GM12864 (cell line): ENCODE data around the gene ZDHHC14.

ENCODE experiments used
- DNase-seq: peaks from one replicate; pipeline ENCODE4 v3.0.0-alpha.2; 2011; ENCODE audit warnings: low read depth
- H3K4me3 ChIP-seq: 2 replicates; pipeline ENCODE4 v1.5.1; 2011; ENCODE audit warnings: mild to moderate bottlenecking, low read depth, low read length, control low read depth
- TF ChIP-seq, protein P1 (sequence below): IDR thresholded peaks from 2 replicates; pipeline ENCODE4 v1.5.1; 2011; ENCODE audit warnings: low read depth, mild to moderate bottlenecking, moderate library complexity, low read length, control low read depth, inconsistent platforms; ENCODE audit errors: missing control alignments

Gene ZDHHC14

DNA sequence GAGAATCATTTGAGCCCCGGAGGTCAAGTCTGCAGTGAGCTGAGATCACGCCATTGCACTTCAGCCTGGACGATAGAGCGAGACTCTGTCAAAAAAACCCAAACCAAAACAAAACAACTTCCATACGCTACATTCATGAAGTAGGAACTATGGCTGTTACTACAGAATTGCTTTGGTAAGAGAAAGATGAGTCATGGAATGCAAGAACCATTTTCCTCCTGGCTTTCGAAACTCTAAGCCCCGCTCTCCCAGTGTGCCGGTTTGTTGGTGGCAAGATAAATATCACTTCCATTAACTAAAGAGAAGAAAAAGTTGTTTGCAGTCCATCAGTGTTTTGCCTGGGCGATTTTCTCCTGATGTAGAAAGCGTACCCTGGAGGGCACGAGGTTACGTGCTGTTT, 61.3 kb downstream of the ZDHHC14 start:
- TF ChIP-seq, protein P1, sequence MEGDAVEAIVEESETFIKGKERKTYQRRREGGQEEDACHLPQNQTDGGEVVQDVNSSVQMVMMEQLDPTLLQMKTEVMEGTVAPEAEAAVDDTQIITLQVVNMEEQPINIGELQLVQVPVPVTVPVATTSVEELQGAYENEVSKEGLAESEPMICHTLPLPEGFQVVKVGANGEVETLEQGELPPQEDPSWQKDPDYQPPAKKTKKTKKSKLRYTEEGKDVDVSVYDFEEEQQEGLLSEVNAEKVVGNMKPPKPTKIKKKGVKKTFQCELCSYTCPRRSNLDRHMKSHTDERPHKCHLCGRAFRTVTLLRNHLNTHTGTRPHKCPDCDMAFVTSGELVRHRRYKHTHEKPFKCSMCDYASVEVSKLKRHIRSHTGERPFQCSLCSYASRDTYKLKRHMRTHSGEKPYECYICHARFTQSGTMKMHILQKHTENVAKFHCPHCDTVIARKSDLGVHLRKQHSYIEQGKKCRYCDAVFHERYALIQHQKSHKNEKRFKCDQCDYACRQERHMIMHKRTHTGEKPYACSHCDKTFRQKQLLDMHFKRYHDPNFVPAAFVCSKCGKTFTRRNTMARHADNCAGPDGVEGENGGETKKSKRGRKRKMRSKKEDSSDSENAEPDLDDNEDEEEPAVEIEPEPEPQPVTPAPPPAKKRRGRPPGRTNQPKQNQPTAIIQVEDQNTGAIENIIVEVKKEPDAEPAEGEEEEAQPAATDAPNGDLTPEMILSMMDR, result no peak
- no peak for DNase-seq
- H3K4me3 ChIP-seq, result no peak overlapping the region

DNA sequence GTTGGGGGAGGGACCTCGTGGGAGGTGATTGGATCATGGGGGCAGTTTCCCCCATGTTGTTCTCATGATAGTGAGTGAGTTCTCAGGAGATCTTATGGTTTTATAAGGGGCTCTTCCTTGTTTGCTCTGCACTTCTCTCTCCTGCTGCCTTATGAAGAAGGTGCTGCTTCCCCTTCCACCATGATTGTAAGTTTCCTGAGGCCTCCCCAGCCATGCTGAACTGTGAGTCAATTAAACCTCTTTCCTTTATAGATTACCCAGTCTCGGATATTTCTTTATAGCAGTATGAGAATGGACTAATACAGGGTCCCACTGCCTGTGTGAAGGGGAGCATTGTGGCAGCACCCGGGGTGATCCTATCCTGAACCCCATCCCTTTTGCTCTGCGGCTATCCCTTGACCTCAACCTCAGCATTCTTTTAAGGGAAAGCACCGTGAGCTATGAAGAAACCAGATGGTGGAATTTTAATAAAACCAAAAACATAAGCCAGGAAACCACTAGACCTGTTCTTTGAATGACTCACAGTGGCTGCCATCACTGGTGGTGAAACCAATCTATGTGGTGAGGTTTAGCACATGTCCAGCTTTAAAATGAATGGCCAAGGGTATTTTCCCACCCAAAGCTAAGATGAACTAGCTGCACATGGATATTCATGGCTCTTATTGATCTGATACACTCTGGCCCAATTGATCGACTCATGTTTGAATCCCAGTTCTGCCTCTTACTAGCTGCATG, 62.2 kb downstream of the ZDHHC14 start:
- DNase-seq, result no peak
- TF ChIP-seq, protein P1, result no peak
- H3K4me3 ChIP-seq, result no peak overlapping the region

DNA sequence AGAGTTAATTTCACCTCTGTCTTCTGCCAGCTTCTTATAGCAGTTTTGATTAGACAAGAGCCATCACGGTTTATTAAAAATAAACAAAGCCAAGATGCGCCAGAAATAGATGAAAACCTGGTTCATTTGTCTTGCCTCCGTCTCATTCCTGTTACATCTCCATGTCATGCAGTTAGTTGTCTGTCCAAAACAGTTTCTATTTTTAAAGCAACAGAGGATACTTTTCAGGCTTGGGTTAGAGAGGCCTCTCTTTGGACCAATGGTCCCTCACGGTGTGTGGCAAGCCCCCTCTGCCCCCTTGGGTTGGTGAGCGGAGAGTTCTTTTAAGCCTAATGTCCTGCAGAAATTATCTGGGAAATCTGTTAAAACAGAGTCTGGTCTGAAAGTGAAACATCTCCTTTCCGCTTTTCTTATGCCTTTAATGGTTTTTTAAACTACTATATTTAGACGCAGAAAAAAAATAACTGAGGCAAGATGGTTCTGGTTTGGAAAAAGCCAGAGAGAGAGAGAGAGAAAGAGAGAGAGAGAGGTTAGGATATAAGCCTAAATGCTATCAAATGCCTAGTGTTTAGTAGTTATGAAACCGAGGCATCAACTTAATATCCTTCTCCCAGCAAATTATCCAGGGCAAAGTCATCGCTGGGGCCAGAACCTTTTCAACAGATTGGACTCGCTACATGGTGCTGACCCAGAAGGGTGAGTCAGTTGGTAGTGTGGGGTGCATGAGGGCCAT, 64.5 kb downstream of the ZDHHC14 start:
- DNase-seq, result no peak
- TF ChIP-seq, protein P1, result no peak
- H3K4me3 ChIP-seq, result no peak overlapping the region

DNA sequence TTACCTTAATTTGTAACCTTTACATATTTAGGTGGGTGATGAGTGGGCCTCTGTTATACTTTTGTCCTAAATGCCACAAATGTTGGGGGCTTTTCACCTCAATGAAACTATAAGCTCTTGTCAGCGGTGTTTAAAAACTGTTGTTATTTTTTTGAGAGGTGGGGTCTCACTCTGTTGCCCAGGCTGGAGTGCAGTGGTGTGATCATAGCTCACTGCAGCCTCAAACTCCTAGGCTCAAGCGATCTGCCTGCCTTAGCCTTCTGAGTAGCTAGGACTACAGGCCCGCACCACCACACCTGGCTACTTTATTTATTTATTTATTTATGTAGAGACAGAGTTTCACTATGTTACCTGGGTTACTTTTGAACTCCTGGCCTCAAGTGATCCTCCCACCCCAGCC, 66.7 kb downstream of the ZDHHC14 start:
- no peak overlapping the region for H3K4me3 ChIP-seq
- no peak for DNase-seq
- TF ChIP-seq, protein P1, result no peak

GRCh38 chr6:157449610-157450009, 68.6 kb downstream of the ZDHHC14 start:
- no peak overlapping the region for H3K4me3 ChIP-seq
- TF ChIP-seq, protein P1, result no peak
- no peak for DNase-seq

GRCh38 chr6:157450931-157451742, 70.1 kb downstream of the ZDHHC14 start:
- no peak overlapping the region for H3K4me3 ChIP-seq
- no peak for DNase-seq
- TF ChIP-seq, protein P1, result no peak
